GM23248 (cell line): Measurements from ENCODE around the gene FAM163B.

Source experiments
- EZH2 ChIP-seq: fragments of 200-600 bp; sonication (generic); IDR thresholded peaks from 2 replicates; pipeline ENCODE4 v1.6.1; 2018; ENCODE audit warnings: antibody characterized with exemption, mild to moderate bottlenecking; ENCODE audit not compliant: insufficient read depth, poor library complexity, severe bottlenecking
- EZH2phosphoT487 ChIP-seq: fragments of 200-600 bp; sonication (generic); IDR thresholded peaks from 2 replicates; pipeline ENCODE4 v1.6.1; 2018; ENCODE audit warnings: antibody characterized with exemption, moderate library complexity, mild to moderate bottlenecking, low read depth; ENCODE audit not compliant: insufficient read depth

DNA sequence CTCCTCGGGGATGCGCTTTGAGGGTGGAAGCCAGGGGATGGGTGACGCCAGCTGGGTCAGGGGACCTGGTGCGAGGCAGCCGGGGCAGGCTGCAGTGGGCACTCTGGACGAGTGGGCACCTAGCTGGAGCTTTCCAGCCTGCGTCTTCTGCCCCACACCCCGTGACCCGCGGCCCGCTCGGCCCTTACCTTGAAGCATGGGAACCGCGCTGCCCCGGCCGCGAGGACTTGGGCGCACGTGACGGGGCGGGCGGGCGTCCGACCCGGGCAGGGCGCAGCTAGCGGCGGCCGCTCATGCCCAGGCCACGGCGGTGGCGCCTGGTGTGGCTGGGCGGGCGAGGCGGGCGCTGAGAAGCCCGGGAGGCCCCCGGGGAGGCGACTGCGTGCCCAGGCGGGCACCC lies 300 bp downstream of the FAM163B start:
- no peak for TF ChIP-seq EZH2
- no peak for TF ChIP-seq EZH2phosphoT487
